ENCODE data around the gene TRRAP. TPM values are rescaled to one million over a fixed set of nuclear protein-coding genes. Genes with fewer than 3 reads are reported as not detected.

TRRAP gene
- polyA plus RNA-seq, 1 donor from 2014 or later = 12.9 TPM

- no peaks in the 10 kb centered on the region for H3K9me3 ChIP-seq (ENCODE audit: low read length)
- no peak overlapping the region for H2AFZ ChIP-seq (ENCODE audit: low read depth, low read length)
- H3K4me2 ChIP-seq (ENCODE audit: low read length) = no peak overlapping the region
- H3K9me2 ChIP-seq (ENCODE audit: insufficient read depth, low read length) = no peaks in the 10 kb centered on the region
- H3K27me3 ChIP-seq (ENCODE audit: insufficient read depth, low read depth, low read length) = no peaks in the 10 kb centered on the region
- no peaks in the 10 kb centered on the region for H4K20me1 ChIP-seq (ENCODE audit: insufficient read depth)
- TF ChIP-seq EZH2 (IDR thresholded peaks at IDR 0.05; ENCODE audit: borderline replicate concordance, insufficient read depth, low read length, poor library complexity, severe bottlenecking) (no peak), TAF1 (IDR thresholded peaks at IDR 0.05; ENCODE audit: low read depth) (no peak), SMC3 (conservative IDR thresholded peaks at IDR 0.05; ENCODE audit: poor library complexity) (no peak), CTCF (IDR thresholded peaks at IDR 0.05; ENCODE audit: poor library complexity, severe bottlenecking) (no peak), MXI1 (conservative IDR thresholded peaks at IDR 0.05; ENCODE audit: poor library complexity, severe bottlenecking) (no peak), POLR2AphosphoS5 (IDR thresholded peaks at IDR 0.05) (no peak), EP300 (conservative IDR thresholded peaks at IDR 0.05; ENCODE audit: poor library complexity, severe bottlenecking) (no peak), RAD21 (conservative IDR thresholded peaks at IDR 0.05) (no peak), REST (IDR thresholded peaks at IDR 0.05; ENCODE audit: borderline replicate concordance) (no peak)
- no peaks in the 10 kb centered on the region for H3F3A ChIP-seq (ENCODE audit: insufficient read depth, low read length, poor library complexity, severe bottlenecking)
- no peak overlapping the region for H3K27ac ChIP-seq (ENCODE audit: low read length)
- no peak overlapping the region for H3K4me3 ChIP-seq (ENCODE audit: low read length)
- no peaks in the 10 kb centered on the region for H3K79me2 ChIP-seq (replicated peaks; ENCODE audit: insufficient read depth, low read length)
- no peak overlapping the region for H3K9ac ChIP-seq (ENCODE audit: low read length)
- peaks cover 21% of the 10 kb centered on the region for H3K36me3 ChIP-seq (ENCODE audit: insufficient read depth, low read length)
Observed at GRCh38 chr7:98899816-98900215, 21.5 kb downstream of the TRRAP start.

- Histone ChIP-seq H3K9me2 (ENCODE audit: insufficient read depth, low read length) (no peaks in the 10 kb centered on the region), H3K9ac (ENCODE audit: low read length) (no peak overlapping the region), H3K27ac (ENCODE audit: low read length) (no peak overlapping the region), H3K4me2 (ENCODE audit: low read length) (no peak overlapping the region), H3K4me3 (ENCODE audit: low read length) (no peak overlapping the region), H3K79me2 (replicated peaks; ENCODE audit: insufficient read depth, low read length) (no peaks in the 10 kb centered on the region), H4K20me1 (ENCODE audit: insufficient read depth) (no peaks in the 10 kb centered on the region), H3K27me3 (ENCODE audit: insufficient read depth, low read depth, low read length) (no peaks in the 10 kb centered on the region), H3K9me3 (ENCODE audit: low read length) (no peaks in the 10 kb centered on the region), H2AFZ (ENCODE audit: low read depth, low read length) (no peak overlapping the region), H3K36me3 (ENCODE audit: insufficient read depth, low read length) (peaks cover 21% of the 10 kb centered on the region), H3F3A (ENCODE audit: insufficient read depth, low read length, poor library complexity, severe bottlenecking) (no peaks in the 10 kb centered on the region)
- TF ChIP-seq SMC3 (conservative IDR thresholded peaks at IDR 0.05; ENCODE audit: poor library complexity) (no peak), RAD21 (conservative IDR thresholded peaks at IDR 0.05) (no peak), MXI1 (conservative IDR thresholded peaks at IDR 0.05; ENCODE audit: poor library complexity, severe bottlenecking) (no peak), TAF1 (IDR thresholded peaks at IDR 0.05; ENCODE audit: low read depth) (no peak), POLR2AphosphoS5 (IDR thresholded peaks at IDR 0.05) (no peak), EP300 (conservative IDR thresholded peaks at IDR 0.05; ENCODE audit: poor library complexity, severe bottlenecking) (no peak), EZH2 (IDR thresholded peaks at IDR 0.05; ENCODE audit: borderline replicate concordance, insufficient read depth, low read length, poor library complexity, severe bottlenecking) (no peak), REST (IDR thresholded peaks at IDR 0.05; ENCODE audit: borderline replicate concordance) (no peak), CTCF (IDR thresholded peaks at IDR 0.05; ENCODE audit: poor library complexity, severe bottlenecking) (no peak)
Observed at GRCh38 chr7:98900815-98901214, 22.5 kb downstream of the TRRAP start.

All from neural cell (in vitro differentiated cells).